ENCODE results near the gene IL11RA. TPM values are rescaled to one million over a fixed set of nuclear protein-coding genes. Genes with fewer than 3 reads are reported as not detected.
A peak's percentile ranks its signal among the peaks of the same experiment; 100 is the strongest.

Gene IL11RA
- total and polyA plus RNA-seq, 2 experiments from 2014 or later, result 88.2 to 98.7 TPM

DNA sequence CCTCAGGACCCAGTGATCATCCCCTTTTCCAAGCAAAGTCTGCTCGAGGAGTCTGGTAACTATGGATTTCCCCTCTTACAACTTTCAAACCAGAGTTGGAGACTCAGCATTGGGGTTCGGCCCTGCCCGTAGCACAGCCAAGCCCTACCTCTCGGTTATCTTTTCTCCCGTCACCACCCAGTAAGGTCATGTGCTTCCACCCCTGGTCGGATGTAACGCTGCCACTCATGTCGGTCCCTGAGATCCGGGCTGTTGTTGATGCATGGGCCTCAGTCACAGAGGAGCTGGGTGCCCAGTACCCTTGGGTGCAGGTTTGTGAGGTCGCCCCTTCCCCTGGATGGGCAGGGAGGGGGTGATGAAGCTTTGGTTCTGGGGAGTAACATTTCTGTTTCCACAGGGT lies 4.3 kb upstream of the IL11RA start:
- DNase-seq (ENCODE audit: low read depth in 1 of 2, low spot score in 1 of 2), result no peak
- Histone ChIP-seq H3K4me3 (peak overlapping the region; percentile 61), H3K27ac (peak overlapping the region; percentile 95), H3K36me3 (peaks cover 18% of the 10 kb centered on the region), H3K9me3 (ENCODE audit: low read depth) (no peaks in the 10 kb centered on the region), H3K27me3 (no peaks in the 10 kb centered on the region), H3K4me1 (ENCODE audit: low read depth) (peaks cover 25% of the 10 kb centered on the region)
- TF ChIP-seq CTCF (IDR thresholded peaks at IDR 0.05; ENCODE audit: low read depth, low read length), result no peak

DNA sequence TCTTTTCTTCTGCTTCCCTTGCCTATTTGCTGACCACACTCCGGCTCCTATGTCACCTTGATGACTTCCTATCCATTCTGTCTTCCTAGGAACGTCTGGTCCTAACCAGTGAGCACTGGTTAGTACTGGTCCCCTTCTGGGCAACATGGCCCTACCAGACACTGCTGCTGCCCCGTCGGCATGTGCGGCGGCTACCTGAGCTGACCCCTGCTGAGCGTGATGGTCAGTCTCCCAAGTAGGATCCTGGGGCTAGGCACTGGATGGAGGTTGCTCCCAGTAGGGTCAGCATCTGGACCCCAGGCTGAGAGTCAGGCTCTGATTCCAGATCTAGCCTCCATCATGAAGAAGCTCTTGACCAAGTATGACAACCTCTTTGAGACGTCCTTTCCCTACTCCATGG lies 3.3 kb upstream of the IL11RA start:
- Histone ChIP-seq H3K4me3 (no peak overlapping the region), H3K9me3 (ENCODE audit: low read depth) (no peaks in the 10 kb centered on the region), H3K36me3 (peaks cover 18% of the 10 kb centered on the region), H3K4me1 (ENCODE audit: low read depth) (peaks cover 35% of the 10 kb centered on the region), H3K27me3 (no peaks in the 10 kb centered on the region), H3K27ac (no peak overlapping the region)
- no peak for DNase-seq (ENCODE audit: low read depth in 1 of 2, low spot score in 1 of 2)
- no peak for TF ChIP-seq CTCF (IDR thresholded peaks at IDR 0.05; ENCODE audit: low read depth, low read length)

GRCh38 chr9:34650816-34651215 lies 1.2 kb upstream of the IL11RA start:
- H3K4me1 ChIP-seq (ENCODE audit: low read depth), result peaks cover 49% of the 10 kb centered on the region
- H3K27ac ChIP-seq, result peak overlapping the region; percentile 81
- H3K36me3 ChIP-seq, result peaks cover 18% of the 10 kb centered on the region
- H3K4me3 ChIP-seq, result no peak overlapping the region
- no peaks in the 10 kb centered on the region for H3K9me3 ChIP-seq (ENCODE audit: low read depth)
- TF ChIP-seq CTCF (IDR thresholded peaks at IDR 0.05; ENCODE audit: low read depth, low read length), result no peak
- H3K27me3 ChIP-seq, result no peaks in the 10 kb centered on the region
- DNase-seq (ENCODE audit: low read depth in 1 of 2, low spot score in 1 of 2), result peak in 1 of 2 donors; percentile 80

DNA sequence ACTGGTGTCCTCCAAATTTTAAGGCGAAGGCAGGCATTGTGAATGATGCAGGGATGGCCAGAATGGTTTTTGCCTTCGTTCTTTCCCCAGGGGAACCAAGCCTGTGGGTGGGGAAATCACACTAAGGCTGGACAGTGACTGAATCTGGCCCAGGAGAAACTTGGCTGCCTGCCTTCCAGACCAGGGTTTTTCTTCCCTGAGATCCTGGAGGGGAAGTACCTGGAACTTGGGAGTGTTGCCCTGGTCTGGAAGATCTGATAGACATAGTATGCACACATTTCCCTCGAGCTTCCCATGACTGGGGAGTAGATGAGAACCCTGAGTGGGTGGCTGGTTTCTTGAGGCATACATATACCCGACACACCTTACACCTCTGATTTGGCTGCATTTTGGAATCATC lies 664 bp upstream of the IL11RA start:
- H3K36me3 ChIP-seq, result peaks cover 18% of the 10 kb centered on the region
- no peaks in the 10 kb centered on the region for H3K27me3 ChIP-seq
- no peaks in the 10 kb centered on the region for H3K9me3 ChIP-seq (ENCODE audit: low read depth)
- peak overlapping the region; percentile 21 for H3K4me3 ChIP-seq
- peak in 1 of 2 donors; percentile 69 for DNase-seq (ENCODE audit: low read depth in 1 of 2, low spot score in 1 of 2)
- TF ChIP-seq CTCF (IDR thresholded peaks at IDR 0.05; ENCODE audit: low read depth, low read length), result no peak
- H3K4me1 ChIP-seq (ENCODE audit: low read depth), result peaks cover 44% of the 10 kb centered on the region
- peak overlapping the region; percentile 81 for H3K27ac ChIP-seq

- Histone ChIP-seq H3K9me3 (ENCODE audit: low read depth) (no peaks in the 10 kb centered on the region), H3K27ac (peak overlapping the region; percentile 81), H3K36me3 (peaks cover 18% of the 10 kb centered on the region), H3K4me3 (peak overlapping the region; percentile 21), H3K4me1 (ENCODE audit: low read depth) (peaks cover 41% of the 10 kb centered on the region), H3K27me3 (no peaks in the 10 kb centered on the region)
- TF ChIP-seq CTCF (IDR thresholded peaks at IDR 0.05; ENCODE audit: low read depth, low read length), result no peak
- DNase-seq (ENCODE audit: low read depth in 1 of 2, low spot score in 1 of 2), result peak in 1 of 2 donors; percentile 20
These were observed 616 bp downstream of the IL11RA start for GRCh38 chr9:34652602-34653000.

All from cardiac muscle cell (in vitro differentiated cells and primary cell).